HepG2 (cell line): Measurements from ENCODE around the gene IGF2BP3. TPM values are rescaled to one million over a fixed set of nuclear protein-coding genes. Genes with fewer than 3 reads are reported as not detected.
"Not testable (repeated sequence)": the region's sequence is repeated elsewhere in the genome, so short reads cannot be mapped to it uniquely, and the experiment has no call there.

ENCODE experiments used
- ATAC-seq: fragments of 200-7000 bp; cut with Tn5 transposase; 3 replicates; pipeline ENCODE4 v1.9.1; 2020; ENCODE audit warnings: mild to moderate bottlenecking, moderate library complexity
- BruUV-seq: library from RNA; stranded (reverse); fragments of 400-500 nt; replicated peaks from 2 replicates; lab custom pipeline; 2021; lab: Mats Ljungman, UMichigan
- CTCF ChIA-PET: fragments of 300-600 bp; formaldehyde crosslinking; extraction: SDS; loops from one replicate; lab custom pipeline; 2021; ENCODE audit warnings: low total read pairs, inconsistent platforms, low intra/inter-chr PET ratio; lab: Yijun Ruan, JAX
- POLR2A ChIA-PET: fragments of 350-600 bp; sonication (Branson Sonifier 250); formaldehyde crosslinking; loops from one replicate; lab custom pipeline; 2020; ENCODE audit warnings: antibody characterized with exemption, inconsistent platforms; lab: Yijun Ruan, JAX
- DNase-seq: peaks from one replicate; pipeline ENCODE4 v3.0.0-alpha.2; 2015; ENCODE audit warnings: low spot score
- FAIRE-seq: peaks from 3 replicates; lab custom pipeline; 2011; peaks lifted over from hg19 to GRCh38; lab: Jason Lieb, UNC
- H2AFZ ChIP-seq: one replicate; pipeline ENCODE4 v1.6.1; 2011; ENCODE audit warnings: low read length, inconsistent platforms
- H3K27ac ChIP-seq: fragments of 300-600 bp; 3 replicates; pipeline ENCODE4 v1.8.0; 2011; ENCODE audit warnings: mixed run types, mild to moderate bottlenecking, mixed read lengths, low read length, inconsistent platforms; ENCODE audit not compliant: insufficient read depth; ENCODE audit errors: extremely low read length
- H3K27me3 ChIP-seq, 2 experiments: fragments of 200-600 bp in 1 of 2; 2 replicates in 1 of 2; 3 replicates in 1 of 2; pipeline versions ENCODE4 v1.6.0 to v1.8.0; 2011; ENCODE audit warnings: low read length in 2 of 2, mild to moderate bottlenecking in 2 of 2, moderate library complexity in 2 of 2, inconsistent platforms in 1 of 2; ENCODE audit not compliant: insufficient read depth in 2 of 2, control insufficient read depth in 1 of 2
- H3K36me3 ChIP-seq, 2 experiments: fragments of 200-600 bp in 1 of 2; replicated peaks in 1 of 2; 2 replicates in 1 of 2; 3 replicates in 1 of 2; pipeline versions ENCODE4 v1.5.1 to v1.8.0; 2011; ENCODE audit warnings: low read length in 2 of 2, inconsistent platforms in 1 of 2; ENCODE audit not compliant: insufficient read depth in 2 of 2, control insufficient read depth in 1 of 2
- H3K4me1 ChIP-seq: 2 replicates; pipeline ENCODE4 v1.5.1; 2012; ENCODE audit warnings: low read length, inconsistent platforms; ENCODE audit not compliant: insufficient read depth
- H3K4me2 ChIP-seq: 2 replicates; pipeline ENCODE4 v1.6.0; 2011; ENCODE audit warnings: low read depth, low read length, inconsistent platforms
- H3K4me3 ChIP-seq, 3 experiments: fragments of 200-600 bp in 1 of 3; sonication (generic), shearing (Covaris generic) in 1 of 3; replicated peaks in 1 of 3; 2 replicates each; pipeline ENCODE4 v1.5.1; 2011 to 2016; ENCODE audit warnings: low read length in 3 of 3, inconsistent platforms in 2 of 3, low read depth in 2 of 3, mild to moderate bottlenecking in 2 of 3, control low read depth in 1 of 3, mixed read lengths in 1 of 3; ENCODE audit not compliant: insufficient read depth in 1 of 3
- H3K79me2 ChIP-seq: one replicate; pipeline ENCODE4 v1.6.1; 2011; ENCODE audit warnings: low read length, inconsistent platforms; ENCODE audit not compliant: insufficient read depth
- H3K9ac ChIP-seq: 2 replicates; pipeline ENCODE4 v1.6.0; 2011; ENCODE audit warnings: mild to moderate bottlenecking, low read depth, low read length, inconsistent platforms; ENCODE audit not compliant: insufficient read depth
- H3K9me3 ChIP-seq: 2 replicates; pipeline ENCODE4 v1.5.1; 2012; ENCODE audit warnings: mild to moderate bottlenecking, low read length
- H4K20me1 ChIP-seq: 2 replicates; pipeline ENCODE4 v1.6.0; 2011; ENCODE audit warnings: inconsistent platforms, mild to moderate bottlenecking, low read length, moderate library complexity; ENCODE audit not compliant: insufficient read depth
- CEBPB ChIP-seq: IDR thresholded peaks from 2 replicates; pipeline ENCODE4 v1.6.1; 2011; ENCODE audit warnings: low read depth, low read length, improper control_type of control experiment, borderline replicate concordance
- GATAD1 ChIP-seq: IDR thresholded peaks from 2 replicates; pipeline ENCODE4 v1.6.1; 2016; ENCODE audit warnings: missing genetic modification reagents, missing compliant biosample characterization
- GTF3A ChIP-seq: sonication (generic); formaldehyde crosslinking; conservative IDR thresholded peaks from 2 replicates; pipeline ENCODE4 v1.4.0; 2020; ENCODE audit warnings: mild to moderate bottlenecking, missing genetic modification reagents
- MEIS2 ChIP-seq: sonication (generic); formaldehyde crosslinking; IDR thresholded peaks from 2 replicates; pipeline ENCODE4 v1.9.0; 2021; ENCODE audit warnings: mild to moderate bottlenecking, missing genetic modification reagents
- TCF12 ChIP-seq, 2 experiments: fragments of 450-650 bp in 1 of 2; sonication (generic) in 1 of 2; formaldehyde crosslinking in 1 of 2; IDR thresholded peaks; 2 replicates each; pipeline versions ENCODE4 v1.6.1 to v1.8.0; 2017 to 2022; ENCODE audit warnings: antibody characterized with exemption in 1 of 2, mild to moderate bottlenecking in 1 of 2, missing genetic modification reagents in 1 of 2, moderate library complexity in 1 of 2
- TOPORS ChIP-seq: sonication (generic); formaldehyde crosslinking; IDR thresholded peaks from 2 replicates; pipeline ENCODE4 v1.8.0; 2023; ENCODE audit warnings: mild to moderate bottlenecking, missing genetic modification reagents
- ZNF501 ChIP-seq: sonication (generic); formaldehyde crosslinking; IDR thresholded peaks from 2 replicates; pipeline ENCODE4 v1.5.1; 2020; ENCODE audit warnings: mild to moderate bottlenecking, moderate library complexity, missing genetic modification reagents
- WGBS: methylation state at CpG from one replicate; pipeline ENCODE4 v1.1.6; 2017; ENCODE audit warnings: low lambda C conversion rate; 5-methylcytosine and 5-hydroxymethylcytosine counted together
- in situ Hi-C: cut with HindIII; loops from 2 replicates; pipeline ENCODE4 v1.10.0; 2017; ENCODE audit warnings: low pct_unique_long_range_greater_than_20kb; ENCODE audit not compliant: extremely low pct_ligation_motif_present
- intact Hi-C: fragments of 100-400 bp; cut with micrococcal nuclease; formaldehyde crosslinking; loops from one replicate; pipeline ENCODE4 v1.10.0; 2022; ENCODE audit not compliant: unreplicated experiment
- polyA plus RNA-seq, 8 experiments: library from polyadenylated mRNA; depleted of rRNA in 3 of 8; stranded (reverse) in 7 of 8; unstranded in 1 of 8; fragments of >200 nt; fragmentation: Illumina TruSeq in 4 of 8; extraction: Trizol in 4 of 8; gene quantifications; 2 replicates each; pipeline versions ENCODE4 v1.2.1 to v1.2.3, GENCODE V29; 2011 to 2016; ENCODE audit warnings: low read depth in 4 of 8, missing spikeins in 1 of 8, mixed read lengths in 1 of 8; ENCODE audit not compliant: insufficient read depth in 1 of 8
- total RNA-seq, 5 experiments: library from RNA; depleted of rRNA; stranded (reverse); fragments of >200 nt; fragmentation: Illumina TruSeq; extraction: Trizol; gene quantifications; 2 replicates each; pipeline ENCODE4 v1.2.3, GENCODE V29; 2016; ENCODE audit warnings: low read depth in 1 of 5
- TF ChIP-seq, protein P1 (sequence below): sonication (generic); formaldehyde crosslinking; IDR thresholded peaks from 2 replicates; pipeline ENCODE4 v1.5.1; 2020; ENCODE audit warnings: mild to moderate bottlenecking, missing genetic modification reagents, moderate library complexity

Gene IGF2BP3
- total and polyA plus RNA-seq, 2 of the 13 experiments (the other 11 are each of a cell fraction or from before 2014, with no cell fraction given): 37.7 to 39.5 TPM

DNA sequence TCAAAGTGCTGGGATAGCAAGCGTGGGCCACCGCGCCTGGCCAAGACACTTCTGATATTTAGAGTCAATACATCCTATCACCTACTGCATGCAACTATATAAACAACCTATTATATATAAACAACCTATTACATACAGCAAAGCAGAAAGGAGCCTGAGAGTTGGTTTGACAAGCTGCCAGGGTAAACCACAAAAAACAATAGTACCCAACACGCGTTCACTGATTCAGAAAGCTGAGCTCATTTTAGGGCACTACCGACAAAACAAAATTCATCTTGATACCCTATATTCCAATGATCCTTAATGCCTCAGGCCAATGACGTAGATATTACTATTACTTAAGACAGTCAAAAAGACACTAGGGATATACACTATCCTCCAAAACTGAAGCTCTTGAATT lies 154.9 kb downstream of the IGF2BP3 start:
- intact Hi-C loops (no loop called here), in situ Hi-C loops (no loop called here)
- Histone ChIP-seq H3K27ac (no peak overlapping the region), H3K4me2 (no peak overlapping the region), H2AFZ (no peak overlapping the region), H3K36me3 (peaks cover 29 to 79% of the 10 kb centered on the region in 2 experiments), H3K27me3 (no peaks in the 10 kb centered on the region), H3K79me2 (peaks cover 4% of the 10 kb centered on the region), H3K4me1 (peaks cover 17% of the 10 kb centered on the region), H4K20me1 (no peaks in the 10 kb centered on the region), H3K9me3 (no peaks in the 10 kb centered on the region), H3K9ac (no peak overlapping the region), H3K4me3 (no peak overlapping the region)
- no peak for TF ChIP-seq GTF3A (CRISPR knock-in tag)
- TF ChIP-seq TCF12 (IDR thresholded peaks at IDR 0.05): no peak
- TF ChIP-seq TCF12 (CRISPR knock-in tag; IDR thresholded peaks at IDR 0.05): no peak
- TF ChIP-seq, protein P1, sequence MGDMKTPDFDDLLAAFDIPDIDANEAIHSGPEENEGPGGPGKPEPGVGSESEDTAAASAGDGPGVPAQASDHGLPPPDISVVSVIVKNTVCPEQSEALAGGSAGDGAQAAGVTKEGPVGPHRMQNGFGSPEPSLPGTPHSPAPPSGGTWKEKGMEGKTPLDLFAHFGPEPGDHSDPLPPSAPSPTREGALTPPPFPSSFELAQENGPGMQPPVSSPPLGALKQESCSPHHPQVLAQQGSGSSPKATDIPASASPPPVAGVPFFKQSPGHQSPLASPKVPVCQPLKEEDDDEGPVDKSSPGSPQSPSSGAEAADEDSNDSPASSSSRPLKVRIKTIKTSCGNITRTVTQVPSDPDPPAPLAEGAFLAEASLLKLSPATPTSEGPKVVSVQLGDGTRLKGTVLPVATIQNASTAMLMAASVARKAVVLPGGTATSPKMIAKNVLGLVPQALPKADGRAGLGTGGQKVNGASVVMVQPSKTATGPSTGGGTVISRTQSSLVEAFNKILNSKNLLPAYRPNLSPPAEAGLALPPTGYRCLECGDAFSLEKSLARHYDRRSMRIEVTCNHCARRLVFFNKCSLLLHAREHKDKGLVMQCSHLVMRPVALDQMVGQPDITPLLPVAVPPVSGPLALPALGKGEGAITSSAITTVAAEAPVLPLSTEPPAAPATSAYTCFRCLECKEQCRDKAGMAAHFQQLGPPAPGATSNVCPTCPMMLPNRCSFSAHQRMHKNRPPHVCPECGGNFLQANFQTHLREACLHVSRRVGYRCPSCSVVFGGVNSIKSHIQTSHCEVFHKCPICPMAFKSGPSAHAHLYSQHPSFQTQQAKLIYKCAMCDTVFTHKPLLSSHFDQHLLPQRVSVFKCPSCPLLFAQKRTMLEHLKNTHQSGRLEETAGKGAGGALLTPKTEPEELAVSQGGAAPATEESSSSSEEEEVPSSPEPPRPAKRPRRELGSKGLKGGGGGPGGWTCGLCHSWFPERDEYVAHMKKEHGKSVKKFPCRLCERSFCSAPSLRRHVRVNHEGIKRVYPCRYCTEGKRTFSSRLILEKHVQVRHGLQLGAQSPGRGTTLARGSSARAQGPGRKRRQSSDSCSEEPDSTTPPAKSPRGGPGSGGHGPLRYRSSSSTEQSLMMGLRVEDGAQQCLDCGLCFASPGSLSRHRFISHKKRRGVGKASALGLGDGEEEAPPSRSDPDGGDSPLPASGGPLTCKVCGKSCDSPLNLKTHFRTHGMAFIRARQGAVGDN (CRISPR knock-in tag): no peak
- no peak for TF ChIP-seq CEBPB
- no peak for TF ChIP-seq ZNF501 (CRISPR knock-in tag)
- no peak for TF ChIP-seq MEIS2 (CRISPR knock-in tag)
- TF ChIP-seq TOPORS (CRISPR knock-in tag): no peak
- no peak for TF ChIP-seq GATAD1 (CRISPR knock-in tag)
- ChIA-PET POLR2A (interaction anchor here (2.4 kb wide), 1 partner anchor 19 kb away, joined by 5 read pairs; no protein-coding TSS in a partner anchor), CTCF (no interaction called here)
- BruUV-seq: no TSS peak
- FAIRE-seq (no peak), ATAC-seq (no peak), DNase-seq (no peak)
- 100% methylated on average over 7 of the region's 7 CpGs for WGBS

DNA sequence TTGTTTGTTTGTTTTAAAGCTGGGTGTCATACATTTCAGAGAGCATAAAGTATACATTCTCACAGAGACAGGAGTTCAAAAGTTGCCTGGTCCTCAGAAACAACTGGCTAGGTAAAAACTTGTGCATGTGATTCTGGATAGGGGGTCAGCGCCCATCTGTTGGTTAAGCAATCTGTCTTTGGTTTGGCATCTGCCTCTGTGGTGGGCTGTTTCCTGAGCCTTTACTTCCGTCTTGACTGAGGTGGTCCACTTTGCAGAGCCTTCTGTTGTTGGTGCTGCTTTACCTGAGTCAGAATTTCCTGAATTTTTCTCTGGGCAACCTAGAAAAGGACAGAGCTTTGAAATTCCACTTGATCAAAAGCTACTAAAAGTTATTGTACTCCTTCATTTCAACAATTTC lies 158.2 kb downstream of the IGF2BP3 start:
- CTCF ChIA-PET: not testable (repeated sequence)

More for the DNA sequence above, 158.2 kb downstream of the IGF2BP3 start:
- WGBS: 96% methylated on average over 2 of the region's 2 CpGs
- intact Hi-C loops, ATAC-seq, H2AFZ ChIP-seq, BruUV-seq, H3K79me2 ChIP-seq, H3K9ac ChIP-seq, H3K27me3 ChIP-seq, H3K27ac ChIP-seq, H3K9me3 ChIP-seq, H4K20me1 ChIP-seq, in situ Hi-C loops, FAIRE-seq, H3K4me2 ChIP-seq, DNase-seq, H3K4me3 ChIP-seq: not testable (repeated sequence)
- Histone ChIP-seq H3K4me1 (peaks cover 20% of the 10 kb centered on the region), H3K36me3 (peaks cover 27 to 83% of the 10 kb centered on the region in 2 experiments)
- POLR2A ChIA-PET: interaction anchor here (2.2 to 2.5 kb wide), 2 partner anchors 13 to 18 kb away, joined by 9 to 15 read pairs; partner anchors contain the start of gene MALSU1
